Pancreas (tissue), 10 donors: ENCODE results near the gene AKNA. TPM values are rescaled to one million over a fixed set of nuclear protein-coding genes. Genes with fewer than 3 reads are reported as not detected.

Source experiments
- ATAC-seq, 4 donors: fragments of 200-7000 bp; cut with Tn5 transposase; one replicate each; pipeline versions ENCODE4 v1.8.0 to v1.9.1; 2020; ENCODE audit warnings: mild to moderate bottlenecking in 4 of 4, moderate library complexity in 4 of 4
- DNase-seq, 6 donors: peaks; one replicate each; pipeline ENCODE4 v3.0.0-alpha.2; 2020
- FAIRE-seq: peaks from 2 replicates; lab custom pipeline; 2012; peaks lifted over from hg19 to GRCh38; lab: Jason Lieb, UNC
- H3K27ac ChIP-seq, 4 donors: fragments of 200-600 bp; sonication (generic); 1 replicate in 3 of 4; 2 replicates in 1 of 4; pipeline versions ENCODE4 v1.5.0 to v1.8.0; 2020
- H3K27me3 ChIP-seq, 4 donors: fragments of 200-600 bp; one replicate each; pipeline ENCODE4 v1.8.0; 2021
- H3K36me3 ChIP-seq, 3 donors: fragments of 200-600 bp; sonication (generic) in 1 of 3; one replicate each; pipeline versions ENCODE4 v1.5.0 to v1.8.0; 2020 to 2021
- H3K4me1 ChIP-seq, 3 donors: fragments of 200-600 bp; one replicate each; pipeline ENCODE4 v1.8.0; 2021
- H3K4me3 ChIP-seq, 4 donors: fragments of 200-600 bp; sonication (generic) in 2 of 4; one replicate each; pipeline versions ENCODE4 v1.5.0 to v1.8.0; 2020 to 2021
- H3K9me3 ChIP-seq, 4 donors: fragments of 200-600 bp; one replicate each; pipeline ENCODE4 v1.8.0; 2021
- WGBS, 2 donors: extraction: QIAGEN DNeasy Blood & Tissue Kit; methylation state at CpG; one replicate each; pipeline ENCODE4 v1.1.7; 2013; 5-methylcytosine and 5-hydroxymethylcytosine counted together
- intact Hi-C, 3 donors: fragments of 100-400 bp; cut with DNase I; formaldehyde crosslinking; loops; one replicate each; pipeline versions ENCODE4 v1.11.1 to v1.14.2; 2022
- polyA plus RNA-seq, 2 donors: library from polyadenylated mRNA; stranded (reverse); fragments of 200-250 nt; gene quantifications; one replicate each; pipeline ENCODE4 v1.2.3, GENCODE V29; 2013
- total RNA-seq, 6 donors: library from RNA; stranded (reverse); fragmentation: NEBNext Ultra II Directional in 4 of 6; extraction: Animal tissue kit (Norgen Biotek cat#: 25700) in 4 of 6; gene quantifications; one replicate each; pipeline versions ENCODE4 v1.2.1 to v1.2.4, GENCODE V29; 2021 to 2023
- TF ChIP-seq, protein P1 (sequence below), 4 donors: fragments of 200-600 bp; sonication (generic) in 3 of 4; IDR thresholded peaks; one replicate each; pipeline versions ENCODE4 v1.5.0 to v1.8.0; 2021; ENCODE audit warnings: antibody characterized with exemption in 4 of 4
- donor health status: healthy with polysubstance abuse.
- donor health status: DM: no; HTN: no; CAD: no; lungs with moderate emphysema.
- donor health status: DM: no; HTN: no; CAD: no.
- donor health status: control.
- donor health status: control.
- donor health status: Bipolar disorder and iron deficiency.
- donor health status: DM: yes; HTN: yes; CAD: no.
- donor health status: DM: no; HTN: no; CAD: no.
- donor health status: DM: no; HTN: no; CAD: no.
- donor health status: DM: yes; HTN: yes; CAD: no.

The AKNA gene
- total and polyA plus RNA-seq, 8 donors = 5.4 to 18.0 (median 10.4) TPM

GRCh38 chr9:114409103-114409780 is 21.5 kb upstream of the AKNA start:
- TF ChIP-seq, protein P1, sequence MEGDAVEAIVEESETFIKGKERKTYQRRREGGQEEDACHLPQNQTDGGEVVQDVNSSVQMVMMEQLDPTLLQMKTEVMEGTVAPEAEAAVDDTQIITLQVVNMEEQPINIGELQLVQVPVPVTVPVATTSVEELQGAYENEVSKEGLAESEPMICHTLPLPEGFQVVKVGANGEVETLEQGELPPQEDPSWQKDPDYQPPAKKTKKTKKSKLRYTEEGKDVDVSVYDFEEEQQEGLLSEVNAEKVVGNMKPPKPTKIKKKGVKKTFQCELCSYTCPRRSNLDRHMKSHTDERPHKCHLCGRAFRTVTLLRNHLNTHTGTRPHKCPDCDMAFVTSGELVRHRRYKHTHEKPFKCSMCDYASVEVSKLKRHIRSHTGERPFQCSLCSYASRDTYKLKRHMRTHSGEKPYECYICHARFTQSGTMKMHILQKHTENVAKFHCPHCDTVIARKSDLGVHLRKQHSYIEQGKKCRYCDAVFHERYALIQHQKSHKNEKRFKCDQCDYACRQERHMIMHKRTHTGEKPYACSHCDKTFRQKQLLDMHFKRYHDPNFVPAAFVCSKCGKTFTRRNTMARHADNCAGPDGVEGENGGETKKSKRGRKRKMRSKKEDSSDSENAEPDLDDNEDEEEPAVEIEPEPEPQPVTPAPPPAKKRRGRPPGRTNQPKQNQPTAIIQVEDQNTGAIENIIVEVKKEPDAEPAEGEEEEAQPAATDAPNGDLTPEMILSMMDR (IDR thresholded peaks at IDR 0.05) = no peak
- ATAC-seq = no peak
- Histone ChIP-seq H3K36me3 (no peaks in the 10 kb centered on the region), H3K4me1 (no peaks in the 10 kb centered on the region), H3K9me3 (no peaks in the 10 kb centered on the region), H3K4me3 (no peak overlapping the region), H3K27me3 (no peaks in the 10 kb centered on the region), H3K27ac (no peak overlapping the region)
- no peak for FAIRE-seq
- intact Hi-C loops = loop anchor here in 1 of 3 donors (10.0 kb wide), 1 partner anchor 606 kb away; no protein-coding TSS in a partner anchor
- 70 to 72% methylated on average over 11 of the region's 11 CpGs for WGBS, 2 donors
- DNase-seq = no peak

GRCh38 chr9:114408645-114409044 is 20.9 kb upstream of the AKNA start:
- intact Hi-C loops = loop anchor here in 1 of 3 donors (10.0 kb wide), 1 partner anchor 606 kb away; no protein-coding TSS in a partner anchor
- Histone ChIP-seq H3K27me3 (no peaks in the 10 kb centered on the region), H3K36me3 (no peaks in the 10 kb centered on the region), H3K4me1 (no peaks in the 10 kb centered on the region), H3K9me3 (no peaks in the 10 kb centered on the region), H3K4me3 (no peak overlapping the region), H3K27ac (no peak overlapping the region)
- ATAC-seq (no peak), FAIRE-seq (no peak), DNase-seq (no peak)
- 79 to 81% methylated on average over 7 of the region's 7 CpGs for WGBS, 2 donors
- TF ChIP-seq, protein P1 (IDR thresholded peaks at IDR 0.05) = no peak

DNA sequence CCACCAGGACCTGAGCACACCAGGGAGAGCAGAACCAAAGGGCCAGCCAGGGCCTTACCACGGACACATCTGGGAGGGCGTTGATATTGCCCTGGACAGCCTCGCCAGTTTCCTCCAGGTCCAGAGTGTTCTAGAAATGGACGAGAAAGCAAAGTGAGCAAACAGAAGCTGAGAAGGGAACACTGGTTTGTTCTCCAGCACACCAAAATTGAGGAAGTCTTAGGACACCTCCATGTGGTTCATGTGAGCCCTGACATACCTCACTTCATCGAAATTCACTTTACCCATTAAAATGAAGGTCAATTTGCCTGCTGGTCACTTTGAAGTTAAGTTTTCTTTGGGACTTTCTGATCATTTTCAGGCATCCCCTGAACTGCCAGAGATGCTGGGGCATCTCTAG is 20.1 kb upstream of the AKNA start:
- TF ChIP-seq, protein P1 (IDR thresholded peaks at IDR 0.05) = no peak
- FAIRE-seq (no peak), DNase-seq (no peak), ATAC-seq (no peak)
- no peak overlapping the region for H3K4me3 ChIP-seq
- no peaks in the 10 kb centered on the region for H3K9me3 ChIP-seq
- intact Hi-C loops = loop anchor here in 1 of 3 donors (10.0 kb wide), 1 partner anchor 607 kb away; no protein-coding TSS in a partner anchor
- 80 to 86% methylated on average over 5 of the region's 5 CpGs for WGBS, 2 donors
- H3K27ac ChIP-seq = no peak overlapping the region
- peaks cover 0 to 5% (median 0%) of the 10 kb centered on the region in 3 donors for H3K36me3 ChIP-seq
- no peaks in the 10 kb centered on the region for H3K27me3 ChIP-seq
- no peaks in the 10 kb centered on the region for H3K4me1 ChIP-seq

DNA sequence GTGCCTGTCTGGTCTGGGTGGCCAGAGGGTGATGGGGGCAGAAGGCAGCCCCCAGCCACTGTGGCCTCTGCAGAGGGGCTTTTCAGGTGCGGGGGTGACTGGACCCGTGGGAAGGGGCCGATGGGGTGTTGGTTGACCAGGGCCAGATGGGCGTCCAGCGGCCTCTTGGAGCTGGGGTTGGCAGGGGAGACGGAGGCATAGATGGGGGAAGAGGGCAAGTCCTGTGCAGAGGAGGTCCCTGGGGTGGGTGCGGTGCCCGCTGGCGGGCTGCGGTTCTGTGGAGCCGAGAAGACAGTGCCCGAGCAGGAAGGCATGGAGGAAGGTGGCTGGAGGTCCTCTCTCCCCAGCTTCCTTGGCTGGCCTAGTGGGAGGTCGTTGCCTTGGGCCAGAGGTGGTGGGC is 18.7 kb upstream of the AKNA start:
- H3K4me1 ChIP-seq = no peaks in the 10 kb centered on the region
- 87 to 89% methylated on average over 13 of the region's 13 CpGs for WGBS, 2 donors
- ATAC-seq = no peak
- no peak overlapping the region for H3K4me3 ChIP-seq
- FAIRE-seq = no peak
- DNase-seq = no peak
- H3K27ac ChIP-seq = no peak overlapping the region
- intact Hi-C loops = loop anchor here in 1 of 3 donors (10.0 kb wide), 1 partner anchor 608 kb away; no protein-coding TSS in a partner anchor
- peaks cover 0 to 7% (median 0%) of the 10 kb centered on the region in 3 donors for H3K36me3 ChIP-seq
- TF ChIP-seq, protein P1 (IDR thresholded peaks at IDR 0.05) = no peak
- no peaks in the 10 kb centered on the region for H3K9me3 ChIP-seq
- H3K27me3 ChIP-seq = no peaks in the 10 kb centered on the region
